HUES6 (cell line): ENCODE data around the gene MBD4.
A peak's percentile ranks its signal among the peaks of the same experiment; 100 is the strongest.

Source experiments
- H3K27ac ChIP-seq: 2 replicates; pipeline ENCODE4 v1.7.0; 2013; ENCODE audit warnings: low read depth, mild to moderate bottlenecking, low read length, inconsistent platforms
- H3K27me3 ChIP-seq: 2 replicates; pipeline ENCODE4 v1.6.1; 2013; ENCODE audit warnings: low read length; ENCODE audit not compliant: control insufficient read depth, insufficient read depth
- H3K36me3 ChIP-seq: 2 replicates; pipeline ENCODE4 v1.6.1; 2013; ENCODE audit warnings: low read length; ENCODE audit not compliant: control insufficient read depth, insufficient read depth
- H3K4me1 ChIP-seq: 2 replicates; pipeline ENCODE4 v1.6.1; 2013; ENCODE audit warnings: low read length; ENCODE audit not compliant: control insufficient read depth, insufficient read depth
- H3K4me3 ChIP-seq: 2 replicates; pipeline ENCODE4 v1.5.1; 2013; ENCODE audit warnings: low read depth, low read length
- H3K9ac ChIP-seq: one replicate; pipeline ENCODE4 v1.6.1; 2013; ENCODE audit warnings: mild to moderate bottlenecking, low read length
- H3K9me3 ChIP-seq: 2 replicates; pipeline ENCODE4 v1.6.1; 2013; ENCODE audit warnings: low read depth, low read length; ENCODE audit not compliant: control insufficient read depth, insufficient read depth

Gene MBD4

GRCh38 chr3:129442947-129443346 lies 3.2 kb upstream of the MBD4 start:
- peaks cover 1% of the 10 kb centered on the region for H3K36me3 ChIP-seq
- H3K9ac ChIP-seq: no peak overlapping the region
- no peak overlapping the region for H3K4me3 ChIP-seq
- H3K9me3 ChIP-seq: no peaks in the 10 kb centered on the region
- no peaks in the 10 kb centered on the region for H3K27me3 ChIP-seq
- peaks cover 37% of the 10 kb centered on the region for H3K4me1 ChIP-seq
- no peak overlapping the region for H3K27ac ChIP-seq

GRCh38 chr3:129442486-129442885 lies 2.7 kb upstream of the MBD4 start:
- Histone ChIP-seq H3K4me3 (no peak overlapping the region), H3K9me3 (no peaks in the 10 kb centered on the region), H3K4me1 (peaks cover 33% of the 10 kb centered on the region), H3K27me3 (no peaks in the 10 kb centered on the region), H3K27ac (no peak overlapping the region), H3K36me3 (peaks cover 6% of the 10 kb centered on the region), H3K9ac (no peak overlapping the region)

- H3K4me3 ChIP-seq: no peak overlapping the region
- H3K27ac ChIP-seq: no peak overlapping the region
- no peaks in the 10 kb centered on the region for H3K9me3 ChIP-seq
- peaks cover 27% of the 10 kb centered on the region for H3K4me1 ChIP-seq
- peaks cover 13% of the 10 kb centered on the region for H3K36me3 ChIP-seq
- H3K9ac ChIP-seq: no peak overlapping the region
- H3K27me3 ChIP-seq: no peaks in the 10 kb centered on the region
Measured at GRCh38 chr3:129441782-129442181, 2.0 kb upstream of the MBD4 start.

- H3K4me1 ChIP-seq: peaks cover 27% of the 10 kb centered on the region
- H3K27me3 ChIP-seq: no peaks in the 10 kb centered on the region
- peak overlapping the region; percentile 82 for H3K4me3 ChIP-seq
- H3K36me3 ChIP-seq: peaks cover 19% of the 10 kb centered on the region
- peak overlapping the region; percentile 91 for H3K9ac ChIP-seq
- H3K9me3 ChIP-seq: no peaks in the 10 kb centered on the region
- no peak overlapping the region for H3K27ac ChIP-seq
Measured at GRCh38 chr3:129441215-129441614, 1.5 kb upstream of the MBD4 start.

GRCh38 chr3:129440618-129441190 lies 956 bp upstream of the MBD4 start:
- no peaks in the 10 kb centered on the region for H3K27me3 ChIP-seq
- H3K4me3 ChIP-seq: peak overlapping the region; percentile 82
- H3K9me3 ChIP-seq: no peaks in the 10 kb centered on the region
- peak overlapping the region; percentile 16; the same call in 1 of the 2 replicates for H3K27ac ChIP-seq
- H3K4me1 ChIP-seq: peaks cover 27% of the 10 kb centered on the region
- peaks cover 24% of the 10 kb centered on the region for H3K36me3 ChIP-seq
- H3K9ac ChIP-seq: peak overlapping the region; percentile 91

GRCh38 chr3:129439226-129439816 lies 427 bp downstream of the MBD4 start:
- Histone ChIP-seq H3K9me3 (no peaks in the 10 kb centered on the region), H3K4me3 (peak overlapping the region; percentile 82), H3K4me1 (peaks cover 27% of the 10 kb centered on the region), H3K27me3 (no peaks in the 10 kb centered on the region), H3K36me3 (peaks cover 36% of the 10 kb centered on the region), H3K27ac (peak overlapping the region; percentile 23; the same call in 1 of the 2 replicates), H3K9ac (peak overlapping the region; percentile 81)

- Histone ChIP-seq H3K36me3 (peaks cover 68% of the 10 kb centered on the region), H3K27me3 (no peaks in the 10 kb centered on the region), H3K4me1 (0 out of 2 replicates have a peak, but pooled peaks cover 7% of the 10 kb centered on the region), H3K4me3 (no peak overlapping the region), H3K9ac (no peak overlapping the region), H3K27ac (no peak overlapping the region), H3K9me3 (no peaks in the 10 kb centered on the region)
Measured at GRCh38 chr3:129435367-129435766, 4.4 kb downstream of the MBD4 start.

GRCh38 chr3:129434140-129434539 lies 5.6 kb downstream of the MBD4 start:
- Histone ChIP-seq H3K4me1 (peaks cover 16% of the 10 kb centered on the region; the same call in 1 of the 2 replicates), H3K36me3 (peaks cover 76% of the 10 kb centered on the region), H3K9ac (no peak overlapping the region), H3K9me3 (no peaks in the 10 kb centered on the region), H3K27ac (no peak overlapping the region), H3K27me3 (no peaks in the 10 kb centered on the region), H3K4me3 (no peak overlapping the region)

- Histone ChIP-seq H3K27me3 (no peaks in the 10 kb centered on the region), H3K9ac (no peak overlapping the region), H3K9me3 (no peaks in the 10 kb centered on the region), H3K4me3 (no peak overlapping the region), H3K27ac (no peak overlapping the region), H3K4me1 (peaks cover 19% of the 10 kb centered on the region; the same call in 1 of the 2 replicates), H3K36me3 (peaks cover 76% of the 10 kb centered on the region)
Measured at GRCh38 chr3:129433565-129433964, 6.2 kb downstream of the MBD4 start.

- Histone ChIP-seq H3K4me1 (peaks cover 17% of the 10 kb centered on the region; the same call in 1 of the 2 replicates), H3K27me3 (peaks cover 6% of the 10 kb centered on the region), H3K36me3 (peaks cover 72% of the 10 kb centered on the region)
Measured at GRCh38 chr3:129432671-129433070, 7.1 kb downstream of the MBD4 start.

GRCh38 chr3:129432036-129432435 lies 7.7 kb downstream of the MBD4 start:
- Histone ChIP-seq H3K9ac (no peak overlapping the region), H3K36me3 (peaks cover 66% of the 10 kb centered on the region), H3K4me3 (no peak overlapping the region), H3K9me3 (no peaks in the 10 kb centered on the region), H3K27me3 (peaks cover 12% of the 10 kb centered on the region), H3K4me1 (peaks cover 17% of the 10 kb centered on the region; the same call in 1 of the 2 replicates), H3K27ac (no peak overlapping the region)

More at GRCh38 chr3:129432671-129433070, 7.1 kb downstream of the MBD4 start:
- Histone ChIP-seq H3K9me3 (no peaks in the 10 kb centered on the region), H3K9ac (no peak overlapping the region), H3K4me3 (no peak overlapping the region), H3K27ac (no peak overlapping the region)
